ENCODE measurements around the gene DGLUCY. TPM values are rescaled to one million over a fixed set of nuclear protein-coding genes. Genes with fewer than 3 reads are reported as not detected.

The DGLUCY gene
- total RNA-seq, 1 experiment from 2014 or later, result 26.7 TPM

GRCh38 chr14:91116913-91117588 is 3.2 kb downstream of the DGLUCY start:
- Histone ChIP-seq H3K27me3 (replicated peaks; ENCODE audit: insufficient read depth, low read depth, low read length, poor library complexity) (no peaks in the 10 kb centered on the region), H3K27ac (ENCODE audit: low read depth, low read length, poor library complexity, severe bottlenecking) (no peak overlapping the region), H3K9me3 (ENCODE audit: low read depth, low read length, poor library complexity, severe bottlenecking) (no peaks in the 10 kb centered on the region), H3K4me1 (ENCODE audit: insufficient read depth, low read length, poor library complexity, severe bottlenecking) (peaks cover 31% of the 10 kb centered on the region), H3K4me3 (ENCODE audit: low read depth, low read length, poor library complexity, severe bottlenecking) (no peak overlapping the region), H3K36me3 (ENCODE audit: insufficient read depth, low read length, poor library complexity, severe bottlenecking) (no peaks in the 10 kb centered on the region)
- no TSS peak for BruUV-seq (replicated peaks)
- ChIA-PET CTCF (no interaction called here), POLR2A (ENCODE audit: low non-redundant PET) (no interaction called here)
- TF ChIP-seq CTCF (conservative IDR thresholded peaks at IDR 0.05; ENCODE audit: low read depth, low read length) (no peak), EZH2 (IDR thresholded peaks at IDR 0.05; ENCODE audit: borderline replicate concordance, low read depth, low read length, poor library complexity, severe bottlenecking) (no peak)
- no peak for DNase-seq (ENCODE audit: low spot score)
- intact Hi-C loops (cut with micrococcal nuclease; ENCODE audit: unreplicated experiment), result no loop called here

DNA sequence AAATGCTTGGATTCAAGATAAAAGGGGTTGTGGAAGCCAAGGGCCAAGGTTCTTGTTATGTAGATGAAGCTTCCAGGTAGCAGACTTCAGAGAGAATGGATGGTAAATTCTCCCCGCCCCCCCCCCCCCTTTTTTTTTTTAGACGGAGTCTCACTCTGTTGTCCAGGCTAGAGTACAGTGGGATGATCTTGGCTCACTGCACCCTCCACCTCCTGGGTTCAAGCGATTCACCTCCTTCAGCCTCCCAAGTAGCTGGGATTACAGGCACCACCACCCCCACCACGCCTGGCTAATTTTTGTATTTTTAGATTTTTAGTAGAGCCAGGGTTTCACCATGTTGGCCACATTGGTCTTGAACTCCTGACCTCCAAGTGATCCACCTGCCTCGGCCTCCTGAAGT is 4.1 kb downstream of the DGLUCY start:
- BruUV-seq (replicated peaks), result no TSS peak
- no peak overlapping the region for H3K27ac ChIP-seq (ENCODE audit: low read depth, low read length, poor library complexity, severe bottlenecking)
- no peaks in the 10 kb centered on the region for H3K9me3 ChIP-seq (ENCODE audit: low read depth, low read length, poor library complexity, severe bottlenecking)
- H3K4me3 ChIP-seq (ENCODE audit: low read depth, low read length, poor library complexity, severe bottlenecking), result no peak overlapping the region
- H3K36me3 ChIP-seq (ENCODE audit: insufficient read depth, low read length, poor library complexity, severe bottlenecking), result no peaks in the 10 kb centered on the region
- peaks cover 28% of the 10 kb centered on the region for H3K4me1 ChIP-seq (ENCODE audit: insufficient read depth, low read length, poor library complexity, severe bottlenecking)
- ChIA-PET POLR2A (ENCODE audit: low non-redundant PET) (no interaction called here), CTCF (no interaction called here)
- TF ChIP-seq CTCF (conservative IDR thresholded peaks at IDR 0.05; ENCODE audit: low read depth, low read length), result no peak
- TF ChIP-seq EZH2 (IDR thresholded peaks at IDR 0.05; ENCODE audit: borderline replicate concordance, low read depth, low read length, poor library complexity, severe bottlenecking), result no peak
- DNase-seq (ENCODE audit: low spot score), result no peak
- H3K27me3 ChIP-seq (replicated peaks; ENCODE audit: insufficient read depth, low read depth, low read length, poor library complexity), result no peaks in the 10 kb centered on the region
- intact Hi-C loops (cut with micrococcal nuclease; ENCODE audit: unreplicated experiment), result no loop called here

DNA sequence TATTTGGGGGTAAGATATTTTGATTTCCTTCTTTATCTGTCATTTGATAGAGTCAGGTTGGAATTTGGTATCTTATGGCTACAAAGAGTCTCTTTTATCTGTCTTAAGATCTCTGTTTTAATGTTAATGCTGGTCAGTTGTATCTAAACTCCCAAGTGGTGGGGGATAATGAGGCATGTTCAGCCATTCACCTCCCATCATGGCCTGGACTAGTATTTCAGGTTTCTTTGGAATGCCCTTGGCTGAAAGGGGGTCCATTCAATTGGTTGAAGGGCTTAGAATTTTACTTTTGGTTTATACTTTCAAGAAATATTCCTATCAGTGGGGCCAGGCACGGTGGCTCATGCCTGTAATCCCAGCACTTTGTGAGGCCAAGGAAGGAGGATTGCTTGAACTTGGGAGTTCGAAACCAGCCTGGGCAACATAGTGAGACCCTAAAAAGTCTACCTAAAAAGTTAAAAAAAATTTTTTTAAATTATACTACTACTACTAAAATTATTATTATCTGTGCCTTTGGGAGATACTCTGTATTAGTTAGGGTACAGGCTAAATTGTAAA is 4.7 kb downstream of the DGLUCY start:
- Histone ChIP-seq H3K9me3 (ENCODE audit: low read depth, low read length, poor library complexity, severe bottlenecking) (no peaks in the 10 kb centered on the region), H3K27ac (ENCODE audit: low read depth, low read length, poor library complexity, severe bottlenecking) (no peak overlapping the region), H3K27me3 (replicated peaks; ENCODE audit: insufficient read depth, low read depth, low read length, poor library complexity) (no peaks in the 10 kb centered on the region), H3K4me3 (ENCODE audit: low read depth, low read length, poor library complexity, severe bottlenecking) (no peak overlapping the region), H3K36me3 (ENCODE audit: insufficient read depth, low read length, poor library complexity, severe bottlenecking) (no peaks in the 10 kb centered on the region), H3K4me1 (ENCODE audit: insufficient read depth, low read length, poor library complexity, severe bottlenecking) (peaks cover 24% of the 10 kb centered on the region)
- intact Hi-C loops (cut with micrococcal nuclease; ENCODE audit: unreplicated experiment), result no loop called here
- ChIA-PET CTCF (no interaction called here), POLR2A (ENCODE audit: low non-redundant PET) (no interaction called here)
- BruUV-seq (replicated peaks), result no TSS peak
- DNase-seq (ENCODE audit: low spot score), result no peak
- TF ChIP-seq CTCF (conservative IDR thresholded peaks at IDR 0.05; ENCODE audit: low read depth, low read length) (no peak), EZH2 (IDR thresholded peaks at IDR 0.05; ENCODE audit: borderline replicate concordance, low read depth, low read length, poor library complexity, severe bottlenecking) (no peak)
